Right forelimb (tissue), 1 donor: Measurements from ENCODE around the gene PODN.

Source experiments
- DNase-seq: peaks from one replicate; pipeline ENCODE4 v3.0.0-alpha.2; 2018

Gene PODN

DNA sequence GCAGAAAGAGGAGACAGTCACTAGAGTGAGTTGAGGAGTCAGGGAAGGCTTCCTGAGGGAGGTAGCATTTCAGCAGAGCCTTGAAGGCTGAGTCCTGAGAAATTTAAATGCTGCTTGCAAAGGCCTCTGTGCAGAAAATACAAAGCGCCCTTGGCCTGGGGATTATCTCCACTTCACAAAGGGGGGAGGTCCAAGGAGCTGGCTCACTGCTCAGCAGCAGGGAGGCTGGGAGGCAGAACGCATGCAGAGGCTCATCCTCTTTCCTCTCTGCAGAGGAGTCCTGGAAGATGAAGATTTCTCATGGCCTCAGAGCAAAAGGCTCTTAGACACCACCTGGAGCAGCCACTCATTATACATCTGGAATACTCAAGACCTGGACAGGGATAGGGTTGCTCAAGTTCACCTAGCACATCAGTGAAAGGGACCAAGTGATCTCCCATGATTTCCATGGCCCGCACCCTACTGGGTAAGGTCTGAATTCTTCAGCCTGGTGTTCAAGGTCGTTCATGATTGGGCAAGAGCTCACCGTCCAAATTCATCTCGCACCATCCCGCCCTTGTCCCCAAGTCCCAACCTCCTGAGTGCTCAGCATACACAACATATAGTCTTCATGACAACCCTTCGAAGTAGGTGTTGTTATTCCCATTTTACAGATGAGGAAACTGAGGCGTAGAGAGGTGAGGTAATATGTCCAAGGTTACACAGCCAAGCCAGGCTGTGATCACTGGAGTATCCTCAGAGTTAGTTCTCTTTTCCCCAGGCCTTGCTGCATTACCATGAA is 71.4 kb downstream of the PODN start:
- DNase-seq = peak; percentile 15

DNA sequence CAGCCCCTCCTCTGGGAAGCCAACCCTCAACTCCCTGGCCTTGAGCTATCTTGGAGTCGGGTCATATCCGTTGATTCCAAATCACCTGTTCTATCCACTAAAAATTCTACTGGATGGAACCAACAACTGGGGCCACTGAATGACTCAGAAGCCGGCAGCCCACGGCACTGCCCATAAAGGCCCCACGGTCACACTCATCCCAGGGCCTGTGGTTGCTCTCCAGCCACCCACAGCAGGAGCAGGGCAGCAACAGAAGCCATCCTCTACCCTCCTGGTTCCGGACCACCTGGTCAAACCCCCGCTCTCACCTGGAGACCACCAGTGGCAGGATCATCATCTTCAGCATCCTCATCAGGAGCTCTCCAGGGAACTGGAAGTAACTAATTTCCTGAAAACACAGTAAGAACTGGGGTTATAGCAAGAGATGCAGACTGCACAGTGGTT is 72.1 kb downstream of the PODN start:
- peak; percentile 32 for DNase-seq
